ENCODE data around the gene ITGB6.

Gene ITGB6

GRCh38 chr2:160076914-160077313 is 123.2 kb downstream of the ITGB6 start:
- TF ChIP-seq, protein P1, sequence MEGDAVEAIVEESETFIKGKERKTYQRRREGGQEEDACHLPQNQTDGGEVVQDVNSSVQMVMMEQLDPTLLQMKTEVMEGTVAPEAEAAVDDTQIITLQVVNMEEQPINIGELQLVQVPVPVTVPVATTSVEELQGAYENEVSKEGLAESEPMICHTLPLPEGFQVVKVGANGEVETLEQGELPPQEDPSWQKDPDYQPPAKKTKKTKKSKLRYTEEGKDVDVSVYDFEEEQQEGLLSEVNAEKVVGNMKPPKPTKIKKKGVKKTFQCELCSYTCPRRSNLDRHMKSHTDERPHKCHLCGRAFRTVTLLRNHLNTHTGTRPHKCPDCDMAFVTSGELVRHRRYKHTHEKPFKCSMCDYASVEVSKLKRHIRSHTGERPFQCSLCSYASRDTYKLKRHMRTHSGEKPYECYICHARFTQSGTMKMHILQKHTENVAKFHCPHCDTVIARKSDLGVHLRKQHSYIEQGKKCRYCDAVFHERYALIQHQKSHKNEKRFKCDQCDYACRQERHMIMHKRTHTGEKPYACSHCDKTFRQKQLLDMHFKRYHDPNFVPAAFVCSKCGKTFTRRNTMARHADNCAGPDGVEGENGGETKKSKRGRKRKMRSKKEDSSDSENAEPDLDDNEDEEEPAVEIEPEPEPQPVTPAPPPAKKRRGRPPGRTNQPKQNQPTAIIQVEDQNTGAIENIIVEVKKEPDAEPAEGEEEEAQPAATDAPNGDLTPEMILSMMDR (conservative IDR thresholded peaks at IDR 0.05; ENCODE audit: low read depth, low read length): no peak
- H3K4me3 ChIP-seq (ENCODE audit: low read length): no peak overlapping the region
- DNase-seq (ENCODE audit: low read depth): no peak

- no peak for DNase-seq (ENCODE audit: low read depth)
- no peak overlapping the region for H3K4me3 ChIP-seq (ENCODE audit: low read length)
- TF ChIP-seq, protein P1 (conservative IDR thresholded peaks at IDR 0.05; ENCODE audit: low read depth, low read length): no peak
Measured at GRCh38 chr2:160076241-160076640, 123.8 kb downstream of the ITGB6 start.

GRCh38 chr2:160075171-160075570 is 124.9 kb downstream of the ITGB6 start:
- TF ChIP-seq, protein P1 (conservative IDR thresholded peaks at IDR 0.05; ENCODE audit: low read depth, low read length): no peak
- no peak for DNase-seq (ENCODE audit: low read depth)
- no peak overlapping the region for H3K4me3 ChIP-seq (ENCODE audit: low read length)

DNA sequence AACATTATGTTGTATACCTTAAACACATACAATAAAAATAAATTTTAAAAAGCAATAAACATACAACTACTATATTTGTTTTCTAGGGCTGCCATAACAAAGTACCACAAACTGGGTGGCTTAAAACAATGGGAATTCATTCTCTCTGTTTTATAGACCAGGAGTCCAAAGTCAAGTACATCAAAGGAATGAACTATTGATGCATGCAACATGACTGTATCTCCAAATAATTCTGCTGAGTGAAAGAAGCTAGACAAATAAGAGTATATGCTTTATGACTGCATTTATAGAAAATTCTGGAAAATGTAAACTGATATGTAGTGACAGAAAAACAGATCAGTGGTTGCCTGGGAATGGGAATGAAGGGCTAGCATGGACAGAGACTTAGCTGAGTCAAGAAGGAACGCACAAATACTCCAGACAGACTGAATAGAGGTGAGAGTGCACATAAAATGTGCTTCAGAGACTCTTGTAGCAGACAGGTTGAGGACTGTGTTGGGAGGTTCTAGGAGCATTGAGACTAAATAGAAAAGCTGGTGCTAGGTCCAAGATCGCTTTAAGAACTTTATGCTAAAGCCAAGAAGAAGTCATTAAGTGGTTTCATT is 126.7 kb downstream of the ITGB6 start:
- TF ChIP-seq, protein P1 (conservative IDR thresholded peaks at IDR 0.05; ENCODE audit: low read depth, low read length): no peak
- DNase-seq (ENCODE audit: low read depth): no peak
- no peak overlapping the region for H3K4me3 ChIP-seq (ENCODE audit: low read length)

GRCh38 chr2:160068906-160069305 is 131.2 kb downstream of the ITGB6 start:
- H3K4me3 ChIP-seq (ENCODE audit: low read length): no peak overlapping the region
- TF ChIP-seq, protein P1 (conservative IDR thresholded peaks at IDR 0.05; ENCODE audit: low read depth, low read length): no peak
- DNase-seq (ENCODE audit: low read depth): no peak

DNA sequence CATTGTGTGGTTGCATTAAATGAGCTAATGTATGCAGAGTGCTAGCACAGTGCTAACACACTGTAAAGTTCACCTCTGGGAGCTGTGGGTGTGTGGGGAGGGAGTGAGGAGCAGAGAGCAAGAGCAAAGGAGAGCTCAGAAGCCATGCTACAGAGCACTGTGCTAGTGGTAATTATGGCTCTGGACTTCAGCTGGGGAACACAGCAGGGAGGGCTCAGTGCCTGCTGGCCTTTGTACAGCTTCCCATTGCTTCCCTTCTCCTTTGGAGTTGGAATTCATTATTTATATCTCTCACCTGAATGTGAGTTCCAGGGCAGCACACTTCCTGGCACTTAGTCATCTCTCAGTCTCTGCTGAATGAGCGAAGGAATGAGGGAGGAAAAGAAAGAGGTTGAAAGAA is 135.2 kb downstream of the ITGB6 start:
- TF ChIP-seq, protein P1 (conservative IDR thresholded peaks at IDR 0.05; ENCODE audit: low read depth, low read length): no peak
- H3K4me3 ChIP-seq (ENCODE audit: low read length): no peak overlapping the region
- DNase-seq (ENCODE audit: low read depth): no peak

GRCh38 chr2:160063879-160064612 is 136.0 kb downstream of the ITGB6 start:
- no peak overlapping the region for H3K4me3 ChIP-seq (ENCODE audit: low read length)
- peak; percentile 27 for DNase-seq (ENCODE audit: low read depth)
- TF ChIP-seq, protein P1 (conservative IDR thresholded peaks at IDR 0.05; ENCODE audit: low read depth, low read length): no peak

All from retinal pigment epithelial cell (primary cell).